Stimulated activated CD4-positive, alpha-beta T cell treated with anti-CD3 and anti-CD28 coated beads, Interleukin-1b, Interleukin-23, amount 100 ng/mL, for 24 hours (primary cell): ENCODE measurements around the gene FUCA1.
"Not testable (repeated sequence)": the region's sequence is repeated elsewhere in the genome, so short reads cannot be mapped to it uniquely, and the experiment has no call there.

Experiments used
- DNase-seq, 4 experiments: peaks; one replicate each; pipeline ENCODE4 v3.0.0-alpha.2; 2020; ENCODE audit warnings: low read depth in 4 of 4, low spot score in 1 of 4

Gene FUCA1

DNA sequence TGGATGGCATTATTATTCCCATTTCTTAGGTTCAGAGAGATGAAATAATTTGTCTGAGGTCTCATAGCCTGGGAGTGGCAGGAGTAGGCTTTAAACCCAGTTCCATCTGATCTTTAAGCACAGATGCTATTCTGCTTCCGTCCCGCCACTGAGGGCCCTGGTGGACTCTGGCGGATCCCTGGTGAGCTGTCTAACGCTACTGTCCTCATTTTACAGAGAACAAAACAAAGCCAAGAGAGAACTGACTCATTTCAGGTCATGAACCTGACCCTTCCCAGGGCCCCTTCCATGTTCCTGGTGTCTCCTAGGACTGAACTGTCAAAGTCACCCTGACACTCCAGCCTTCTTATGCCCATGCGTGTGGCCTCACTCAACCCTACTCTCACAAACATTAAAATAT, 64.4 kb downstream of the FUCA1 start:
- DNase-seq, result no peak

GRCh38 chr1:23802809-23803342, 65.2 kb downstream of the FUCA1 start:
- DNase-seq, result not testable (repeated sequence)

DNA sequence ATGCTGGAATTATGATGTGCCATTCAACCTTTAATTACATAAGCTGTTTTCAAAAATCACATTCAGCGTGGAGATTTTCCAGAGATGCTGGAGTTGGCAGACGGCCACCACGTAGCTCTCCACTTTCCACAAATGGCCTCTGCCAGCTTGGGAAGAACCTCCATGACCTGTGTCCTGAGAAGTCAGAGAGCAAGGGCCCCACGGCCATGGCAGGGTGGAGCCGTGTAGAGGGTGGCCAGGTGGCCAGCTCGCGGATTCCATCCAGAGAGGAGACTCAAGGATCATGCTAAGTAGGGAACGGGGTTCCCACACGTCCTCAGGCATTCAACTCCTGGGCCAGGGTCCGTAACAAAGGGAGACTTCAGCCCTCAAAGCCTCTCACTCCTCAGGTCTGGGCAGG, 66.2 kb downstream of the FUCA1 start:
- no peak for DNase-seq

GRCh38 chr1:23801338-23801748, 66.7 kb downstream of the FUCA1 start:
- DNase-seq, result no peak

DNA sequence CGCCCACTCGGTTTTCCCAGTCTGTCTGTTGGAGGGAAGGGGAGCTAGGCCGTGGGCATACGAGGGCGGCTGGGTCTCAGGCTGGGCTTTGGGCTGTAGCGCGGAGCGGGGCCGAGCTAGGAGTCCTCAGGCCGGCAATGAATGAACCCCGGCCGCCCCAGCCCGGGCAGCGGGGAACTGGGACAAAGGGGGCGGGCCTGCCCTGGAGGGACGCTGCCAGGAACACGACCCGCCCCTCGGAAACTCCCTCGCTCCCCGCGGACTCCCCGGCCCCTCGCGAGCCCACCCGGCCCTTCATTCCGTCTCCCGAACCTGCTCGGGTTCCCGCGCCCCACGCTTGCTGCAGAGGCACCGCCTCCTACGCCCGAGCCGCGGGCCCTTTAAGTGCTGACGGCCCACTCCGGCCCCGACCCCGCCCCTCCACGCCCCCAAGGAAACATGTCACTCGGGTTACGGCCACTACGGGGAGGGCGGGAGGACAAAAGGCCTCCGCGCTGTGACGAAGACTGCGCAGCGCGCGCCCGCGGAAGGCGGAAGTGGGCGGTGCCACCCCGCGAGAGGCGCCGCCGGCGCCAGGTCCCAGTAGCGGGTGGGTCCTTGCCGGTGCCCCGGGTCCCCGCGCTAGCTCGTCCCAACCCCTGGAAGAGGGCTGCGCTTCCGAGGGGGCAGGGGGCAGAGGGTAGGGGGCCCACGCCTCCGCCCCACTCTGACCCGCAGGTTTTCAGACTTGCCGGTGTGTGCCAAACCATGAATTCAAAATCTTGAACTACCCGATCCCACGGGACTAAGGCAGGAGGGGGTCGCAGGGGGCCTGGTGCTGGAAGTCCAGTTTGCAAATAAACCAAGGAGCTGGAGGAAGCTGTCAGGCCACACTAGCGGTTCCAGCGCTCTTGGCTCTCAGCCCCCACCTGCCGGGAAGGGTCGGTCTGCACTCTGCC, 67.4 kb downstream of the FUCA1 start, which contains the start of gene GALE:
Gene GALE, minus strand, starts transcription at position 355 of the 938 bp plus-strand sequence. CDS start 1,747 bp downstream, outside the sequence.
- peak; percentile 96 to 98 (median 97) for DNase-seq

DNA sequence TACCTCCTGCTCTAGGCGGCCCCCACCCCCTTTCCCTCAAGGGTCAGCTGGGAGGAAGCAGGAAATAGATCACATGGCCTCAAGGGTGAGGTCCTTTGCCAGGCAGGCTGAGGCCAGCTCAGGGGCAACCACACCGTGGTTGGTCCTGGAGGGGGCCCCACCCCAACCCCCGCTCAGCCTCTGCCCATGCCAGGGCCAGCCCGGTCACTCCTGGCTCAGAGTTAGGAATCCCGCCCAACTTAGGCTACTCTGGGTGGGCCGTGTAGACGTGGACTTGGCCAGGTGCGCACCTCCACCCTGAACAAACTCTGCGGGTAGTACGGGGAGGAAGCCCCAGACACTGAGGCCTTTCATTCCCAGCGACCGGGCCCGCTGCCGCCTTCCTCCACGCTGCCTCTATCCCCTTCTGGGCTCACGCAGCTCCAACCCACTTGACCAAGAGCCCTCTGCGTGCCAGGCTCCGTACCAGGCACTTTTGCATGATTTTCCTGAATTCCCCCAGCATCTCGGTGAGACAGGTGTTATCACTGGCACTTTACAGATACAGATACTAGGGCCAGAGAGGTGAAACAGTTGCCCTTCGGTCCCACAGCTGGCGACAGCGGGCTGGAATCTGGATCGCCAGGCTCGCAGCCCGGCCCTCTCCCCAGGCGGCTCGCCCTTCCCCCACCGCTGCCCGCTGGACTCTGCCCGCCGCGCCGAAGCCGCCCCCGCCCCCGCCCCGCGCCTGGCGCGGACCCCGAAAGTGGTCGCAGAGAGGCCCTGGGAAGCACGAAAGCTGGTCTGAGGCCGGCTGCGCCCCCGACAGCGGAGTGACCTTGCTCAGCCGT, 68.3 kb downstream of the FUCA1 start:
- DNase-seq, result no peak

GRCh38 chr1:23799255-23799569, 68.9 kb downstream of the FUCA1 start:
- DNase-seq, result no peak

DNA sequence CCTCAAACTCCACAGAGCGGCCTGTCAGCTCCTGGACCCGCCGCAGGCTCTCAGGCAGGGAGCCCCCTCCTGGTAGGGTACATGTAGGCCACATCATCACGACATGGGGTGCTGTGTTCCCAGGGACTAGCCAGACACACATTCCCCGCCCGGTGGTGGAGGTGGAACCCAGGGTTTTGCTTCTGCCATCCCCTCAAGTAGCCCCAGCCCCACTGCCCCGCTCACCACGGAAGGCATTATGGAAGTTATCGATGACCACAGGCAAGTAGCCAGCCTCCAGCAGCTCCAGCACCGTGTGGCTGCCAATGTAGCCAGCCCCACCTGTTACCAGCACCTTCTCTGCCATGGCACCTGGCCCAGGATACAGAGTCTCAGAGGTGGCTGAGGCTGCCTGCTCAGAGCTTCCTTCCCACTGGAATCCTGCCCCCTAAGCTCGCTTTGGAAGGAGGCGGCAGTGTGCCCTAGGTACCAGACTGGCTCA, 69.4 kb downstream of the FUCA1 start:
- DNase-seq, result no peak

DNA sequence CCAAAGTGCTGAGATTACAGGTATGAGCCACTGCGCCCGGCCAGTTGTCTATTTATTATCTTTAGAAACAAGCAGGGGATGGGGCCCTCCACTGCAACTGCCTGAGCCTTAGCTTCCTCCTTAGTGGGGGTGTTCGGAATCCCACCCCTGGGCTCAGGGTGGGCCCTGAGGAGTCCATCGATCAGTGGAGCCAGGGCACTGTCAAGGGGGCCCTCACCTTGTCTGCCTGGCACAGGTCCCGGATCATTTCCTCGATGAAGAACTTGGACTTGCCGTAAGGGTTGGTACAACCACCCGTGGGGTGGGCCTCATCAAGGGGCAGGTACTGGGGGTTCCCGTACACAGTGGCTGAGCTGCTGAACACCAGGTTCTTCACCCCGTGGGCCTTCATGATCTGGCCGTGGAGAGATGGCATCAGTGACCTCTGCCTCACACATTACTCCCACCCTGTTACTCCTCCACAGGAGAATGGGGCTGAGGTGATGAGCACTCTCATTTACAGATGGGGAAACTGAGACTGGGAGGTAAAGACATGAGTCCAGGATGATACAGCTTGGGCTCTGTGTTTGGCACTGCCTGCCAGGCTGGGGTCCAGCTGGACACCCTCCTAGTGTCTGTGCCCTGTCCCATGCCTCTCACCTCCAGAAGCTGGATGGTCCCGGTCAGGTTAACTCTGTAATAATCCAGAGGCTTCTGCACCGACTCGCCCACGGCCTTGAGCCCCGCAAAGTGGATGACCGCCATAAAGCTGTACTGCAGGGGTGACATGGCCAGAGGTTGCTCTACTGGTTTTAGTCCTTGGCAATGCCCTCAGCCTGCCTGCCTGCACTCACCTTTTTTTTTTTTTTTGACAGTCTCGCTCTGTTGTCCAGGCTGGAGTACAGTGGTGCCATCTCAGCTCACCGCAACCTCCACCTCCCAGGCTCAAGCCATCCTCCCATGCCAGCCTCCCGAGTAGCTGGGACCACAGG, 70.3 kb downstream of the FUCA1 start:
- no peak for DNase-seq

DNA sequence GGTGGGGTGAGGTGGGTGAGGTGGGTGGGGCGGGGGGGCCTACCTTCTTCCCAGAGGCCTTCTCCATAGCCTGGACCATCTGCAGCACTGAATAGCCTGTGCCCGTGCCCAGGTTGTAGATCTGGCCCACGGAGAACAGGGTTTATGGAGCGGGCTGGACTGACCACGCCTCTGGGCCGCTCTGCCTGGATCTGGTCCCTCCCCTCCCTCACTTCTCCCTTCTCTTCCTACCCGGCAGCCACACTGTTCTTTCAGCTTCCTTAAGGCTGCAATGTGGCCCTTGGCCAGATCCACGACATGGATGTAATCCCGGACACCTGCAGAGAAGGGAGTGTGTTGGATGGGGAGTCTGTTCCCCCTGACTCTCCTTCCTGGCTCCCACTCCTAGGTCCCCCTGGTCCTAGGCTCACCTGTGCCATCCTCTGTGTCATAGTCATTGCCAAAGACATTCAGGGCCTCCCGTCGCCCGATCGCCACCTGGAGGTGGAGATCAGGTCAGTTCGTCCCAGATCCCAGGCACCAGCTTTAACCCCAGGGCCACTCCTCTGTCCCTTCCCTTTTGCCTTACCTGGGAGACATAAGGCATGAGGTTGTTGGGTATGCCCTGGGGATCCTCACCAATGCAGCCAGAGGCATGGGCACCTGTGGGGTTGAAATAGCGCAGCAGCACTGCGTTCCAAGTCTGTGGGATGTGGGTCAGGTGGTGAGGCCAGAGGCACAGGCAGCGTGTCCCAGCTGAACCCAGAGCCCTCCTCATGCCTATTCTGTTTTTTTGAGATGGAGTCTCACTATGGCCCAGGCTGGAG, 71.4 kb downstream of the FUCA1 start:
- no peak for DNase-seq

DNA sequence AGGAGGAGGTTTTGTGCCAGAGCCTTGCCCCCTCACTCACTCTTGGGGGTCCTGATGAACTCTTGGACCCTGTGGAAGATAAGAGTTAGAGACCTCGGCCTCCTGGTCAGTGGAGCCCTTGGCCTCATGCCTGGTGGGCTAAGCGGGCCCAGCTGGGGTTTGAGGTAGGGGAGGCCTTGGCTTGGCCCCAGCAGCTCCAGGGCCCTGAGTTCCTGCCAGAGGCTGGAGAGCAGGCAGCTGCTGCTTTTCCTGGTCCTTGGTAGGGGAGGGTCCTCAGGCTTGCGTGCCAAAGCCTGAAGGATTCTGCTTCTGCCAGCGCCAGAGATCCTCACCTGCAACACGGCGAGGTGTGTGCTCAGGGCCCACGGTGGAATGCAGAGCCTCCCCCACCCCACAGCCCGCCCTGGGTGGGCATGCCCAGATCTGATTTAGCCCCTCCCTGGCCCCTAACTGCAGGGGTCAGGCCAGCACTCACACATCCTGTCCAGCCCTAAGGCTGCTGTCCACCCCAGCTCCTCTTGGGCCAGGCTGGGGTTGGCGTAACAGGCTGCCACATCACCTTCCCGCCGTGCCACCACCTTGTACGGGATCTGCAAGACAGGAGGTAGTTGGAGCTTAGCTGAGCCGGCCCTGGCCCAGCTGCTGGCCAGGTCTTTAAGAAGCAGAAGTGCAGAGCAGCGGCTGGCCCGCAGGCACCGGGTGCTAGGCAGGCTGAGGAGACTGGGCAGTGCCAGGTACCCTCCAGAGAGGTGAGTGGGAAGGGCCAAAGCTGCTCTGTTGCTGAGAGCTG, 72.2 kb downstream of the FUCA1 start:
- no peak for DNase-seq
